Measurements from ENCODE around the gene SPPL3. TPM values are rescaled to one million over a fixed set of nuclear protein-coding genes. Genes with fewer than 3 reads are reported as not detected.
"Not testable (repeated sequence)": the region's sequence is repeated elsewhere in the genome, so short reads cannot be mapped to it uniquely, and the experiment has no call there.

SPPL3 gene
- total RNA-seq, 4 donors from 2014 or later = 30.3 to 47.1 (median 34.2) TPM

- Histone ChIP-seq H3K4me3 (no peak overlapping the region), H3K9me3 (no peaks in the 10 kb centered on the region), H3K4me1 (peaks cover 21 to 90% (median 41%) of the 10 kb centered on the region in 3 donors), H3K27ac (peak overlapping the region; percentile 88 to 99 (median 94)), H3K27me3 (no peaks in the 10 kb centered on the region), H3K36me3 (no peaks in the 10 kb centered on the region)
- TF ChIP-seq, protein P1, sequence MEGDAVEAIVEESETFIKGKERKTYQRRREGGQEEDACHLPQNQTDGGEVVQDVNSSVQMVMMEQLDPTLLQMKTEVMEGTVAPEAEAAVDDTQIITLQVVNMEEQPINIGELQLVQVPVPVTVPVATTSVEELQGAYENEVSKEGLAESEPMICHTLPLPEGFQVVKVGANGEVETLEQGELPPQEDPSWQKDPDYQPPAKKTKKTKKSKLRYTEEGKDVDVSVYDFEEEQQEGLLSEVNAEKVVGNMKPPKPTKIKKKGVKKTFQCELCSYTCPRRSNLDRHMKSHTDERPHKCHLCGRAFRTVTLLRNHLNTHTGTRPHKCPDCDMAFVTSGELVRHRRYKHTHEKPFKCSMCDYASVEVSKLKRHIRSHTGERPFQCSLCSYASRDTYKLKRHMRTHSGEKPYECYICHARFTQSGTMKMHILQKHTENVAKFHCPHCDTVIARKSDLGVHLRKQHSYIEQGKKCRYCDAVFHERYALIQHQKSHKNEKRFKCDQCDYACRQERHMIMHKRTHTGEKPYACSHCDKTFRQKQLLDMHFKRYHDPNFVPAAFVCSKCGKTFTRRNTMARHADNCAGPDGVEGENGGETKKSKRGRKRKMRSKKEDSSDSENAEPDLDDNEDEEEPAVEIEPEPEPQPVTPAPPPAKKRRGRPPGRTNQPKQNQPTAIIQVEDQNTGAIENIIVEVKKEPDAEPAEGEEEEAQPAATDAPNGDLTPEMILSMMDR (IDR thresholded peaks at IDR 0.05) = no peak
- no peak for DNase-seq
- WGBS, 2 donors = 41 to 49% methylated on average over 2 to 5 of the region's 5 CpGs
- intact Hi-C loops (cut with DNase I) = loop anchor here (5.0 kb wide), 1 partner anchor 56 kb away; no protein-coding TSS in a partner anchor
Measured at GRCh38 chr12:120905856-120906384, 1.8 kb upstream of the SPPL3 start.

DNA sequence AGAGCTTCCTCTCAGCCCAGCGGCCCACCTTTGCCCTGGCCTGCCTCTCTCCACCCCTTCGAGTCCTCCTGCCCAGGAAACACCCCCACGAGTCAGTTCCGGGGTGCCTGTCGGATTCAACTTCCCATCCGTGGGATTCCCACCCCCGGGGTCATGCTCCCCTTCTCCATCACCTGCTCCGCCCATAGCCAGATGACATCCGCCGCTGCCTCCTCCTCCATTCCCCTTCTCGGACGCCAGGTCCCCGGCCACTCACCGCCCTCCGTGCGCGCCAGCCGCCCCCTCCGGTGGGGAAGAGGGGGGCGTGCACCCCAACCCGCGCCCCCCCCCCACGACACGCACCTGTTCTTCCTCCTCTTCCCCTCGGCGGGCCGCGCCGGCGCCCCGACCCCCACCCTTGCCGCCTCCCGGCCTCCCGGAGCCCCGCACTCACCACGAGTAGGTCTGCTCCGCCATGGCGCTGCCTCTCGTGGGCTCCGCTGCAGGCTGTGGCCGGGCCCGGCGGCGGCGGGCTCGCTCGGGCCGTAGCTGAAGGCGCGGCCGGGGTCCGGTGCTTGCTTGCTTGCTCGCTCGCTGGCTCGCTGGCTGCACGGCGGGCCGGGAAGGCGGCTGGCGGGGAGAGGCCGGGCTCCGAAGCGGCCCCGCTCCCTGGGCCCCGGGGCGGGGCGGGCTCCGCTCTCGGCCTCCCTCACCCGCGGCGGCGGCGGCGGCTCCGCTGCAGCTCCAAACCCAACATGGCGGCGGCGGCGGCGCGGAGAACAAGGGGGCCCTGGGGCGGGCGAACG, 554 bp downstream of the SPPL3 start:
- peaks cover 16 to 87% (median 36%) of the 10 kb centered on the region in 3 donors for H3K4me1 ChIP-seq
- TF ChIP-seq, protein P1 (IDR thresholded peaks at IDR 0.05) = no peak
- peak in 2 of 4 donors; percentile 16 to 49 for TF ChIP-seq POLR2A (IDR thresholded peaks at IDR 0.05)
- H3K4me3 ChIP-seq = peak overlapping the region; percentile 66 to 98 (median 80)
- H3K27me3 ChIP-seq = no peaks in the 10 kb centered on the region
- intact Hi-C loops (cut with DNase I) = no loop called here
- peak overlapping the region; percentile 88 to 99 (median 94) for H3K27ac ChIP-seq
- peaks cover 0 to 17% (median 0%) of the 10 kb centered on the region in 3 donors for H3K36me3 ChIP-seq
- no peak for DNase-seq
- 0 to 2% methylated on average over 11 to 14 of the region's 85 CpGs for WGBS, 2 donors
- no peaks in the 10 kb centered on the region for H3K9me3 ChIP-seq

DNA sequence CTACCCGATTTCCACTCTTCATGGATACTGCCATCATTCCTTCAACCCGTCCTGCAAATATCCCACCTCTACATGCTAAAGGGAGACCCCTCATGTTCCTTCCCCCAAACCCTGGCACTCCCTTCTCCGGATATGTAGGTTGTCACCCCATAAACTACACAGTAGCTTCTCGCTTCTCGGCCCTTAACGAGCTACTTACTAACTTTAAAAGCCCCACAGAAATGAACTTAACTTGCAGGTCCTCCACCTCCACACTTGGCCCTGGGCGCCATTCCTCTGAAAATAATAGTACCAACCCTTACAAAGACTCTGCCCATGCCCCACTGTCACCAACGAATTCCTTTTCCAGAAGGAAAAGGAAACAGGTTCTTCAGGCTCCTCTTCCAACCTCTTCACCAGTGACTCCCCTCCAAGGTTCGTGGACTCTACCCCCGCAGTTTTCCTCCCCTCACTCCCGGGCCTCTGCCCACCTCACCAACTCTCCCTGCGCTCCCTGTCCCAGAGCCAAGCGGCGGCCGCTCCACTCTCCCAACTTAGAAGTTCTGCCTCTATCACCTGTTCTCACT, 1.2 kb downstream of the SPPL3 start:
- Histone ChIP-seq H3K4me3 (peak overlapping the region; percentile 66 to 98 (median 80)), H3K36me3 (peaks cover 0 to 21% (median 0%) of the 10 kb centered on the region in 3 donors), H3K9me3 (no peaks in the 10 kb centered on the region), H3K27ac (peak overlapping the region; percentile 88 to 99 (median 94)), H3K4me1 (peaks cover 16 to 86% (median 35%) of the 10 kb centered on the region in 3 donors), H3K27me3 (no peaks in the 10 kb centered on the region)
- intact Hi-C loops (cut with DNase I) = no loop called here
- TF ChIP-seq, protein P1 (IDR thresholded peaks at IDR 0.05) = no peak
- TF ChIP-seq POLR2A (IDR thresholded peaks at IDR 0.05) = no peak
- WGBS, 2 donors = 2 to 8% methylated on average over 15 of the region's 15 CpGs
- DNase-seq = no peak

- Histone ChIP-seq H3K4me3 (peak overlapping the region; percentile 66 to 98 (median 80)), H3K27ac (peak overlapping the region; percentile 42 to 99 (median 94)), H3K27me3 (no peaks in the 10 kb centered on the region), H3K9me3 (no peaks in the 10 kb centered on the region), H3K36me3 (peaks cover 0 to 21% (median 0%) of the 10 kb centered on the region in 3 donors), H3K4me1 (peaks cover 12 to 86% (median 27%) of the 10 kb centered on the region in 3 donors)
- 37 to 50% methylated on average over 4 of the region's 4 CpGs for WGBS, 2 donors
- intact Hi-C loops (cut with DNase I) = no loop called here
- TF ChIP-seq POLR2A (IDR thresholded peaks at IDR 0.05) = no peak
- TF ChIP-seq, protein P1 (IDR thresholded peaks at IDR 0.05) = no peak
- DNase-seq = no peak
Measured at GRCh38 chr12:120901818-120902217, 2.3 kb downstream of the SPPL3 start.

- DNase-seq; intact Hi-C loops (cut with DNase I); H3K27me3 ChIP-seq; H3K4me3 ChIP-seq; H3K9me3 ChIP-seq: not testable (repeated sequence)
- Histone ChIP-seq H3K4me1 (peaks cover 5 to 86% (median 20%) of the 10 kb centered on the region in 3 donors), H3K27ac (peak overlapping the region in 1 of 4 donors; percentile 90), H3K36me3 (peaks cover 0 to 21% (median 0%) of the 10 kb centered on the region in 3 donors)
- WGBS, 2 donors = 73 to 77% methylated on average over 5 of the region's 5 CpGs
Measured at GRCh38 chr12:120901101-120901500, 3.1 kb downstream of the SPPL3 start.

Data from esophagus squamous epithelium (tissue), 5 donors.